HepG2 (cell line): ENCODE results near the gene MT1A. TPM values are rescaled to one million over a fixed set of nuclear protein-coding genes. Genes with fewer than 3 reads are reported as not detected.

Experiments
- CSRNP2 ChIP-seq: sonication (generic); formaldehyde crosslinking; conservative IDR thresholded peaks from 2 replicates; pipeline ENCODE4 v1.8.0; 2022; ENCODE audit warnings: low read depth, missing genetic modification reagents
- EEA1 ChIP-seq: sonication (generic); formaldehyde crosslinking; IDR thresholded peaks from 2 replicates; pipeline ENCODE4 v1.5.1; 2020; ENCODE audit warnings: mild to moderate bottlenecking, missing genetic modification reagents, borderline replicate concordance
- ERF ChIP-seq: IDR thresholded peaks from 2 replicates; pipeline ENCODE4 v1.6.1; 2018; ENCODE audit warnings: missing biosample characterization, missing genetic modification reagents
- FOSL2 ChIP-seq: sonication (generic); formaldehyde crosslinking; IDR thresholded peaks from 2 replicates; pipeline ENCODE4 v1.4.0; 2020; ENCODE audit warnings: missing genetic modification reagents
- GZF1 ChIP-seq: sonication (generic); formaldehyde crosslinking; IDR thresholded peaks from 2 replicates; pipeline ENCODE4 v1.5.1; 2020; ENCODE audit warnings: mild to moderate bottlenecking, missing genetic modification reagents
- HMGXB3 ChIP-seq: sonication (generic); formaldehyde crosslinking; IDR thresholded peaks from 2 replicates; pipeline ENCODE4 v1.4.0; 2020; ENCODE audit warnings: missing genetic modification reagents, borderline replicate concordance
- IKZF4 ChIP-seq: sonication (generic); formaldehyde crosslinking; IDR thresholded peaks from 2 replicates; pipeline ENCODE4 v1.5.1; 2020; ENCODE audit warnings: borderline replicate concordance, mild to moderate bottlenecking, low read depth, missing genetic modification reagents; ENCODE audit errors: not compliant biosample characterization
- KMT2B ChIP-seq: IDR thresholded peaks from 2 replicates; pipeline ENCODE4 v1.6.1; 2016; ENCODE audit warnings: missing genetic modification reagents, missing compliant biosample characterization
- RXRA ChIP-seq: sonication (generic); formaldehyde crosslinking; IDR thresholded peaks from 2 replicates; pipeline ENCODE4 v1.5.1; 2020; ENCODE audit warnings: missing genetic modification reagents
- TAF15 ChIP-seq: fragments of 200-400 bp; formaldehyde crosslinking; IDR thresholded peaks from one replicate; pipeline ENCODE4 v1.6.1; 2018; ENCODE audit warnings: mild to moderate bottlenecking, low read depth, low read length; ENCODE audit not compliant: poor library complexity, severe bottlenecking
- TRAFD1 ChIP-seq: sonication (generic); formaldehyde crosslinking; IDR thresholded peaks from 2 replicates; pipeline ENCODE4 v1.5.1; 2020; ENCODE audit warnings: missing genetic modification reagents, mild to moderate bottlenecking, borderline replicate concordance
- UBTF ChIP-seq: sonication (generic); formaldehyde crosslinking; IDR thresholded peaks from 2 replicates; pipeline ENCODE4 v1.4.0; 2020; ENCODE audit warnings: mild to moderate bottlenecking, missing genetic modification reagents
- ZNF33B ChIP-seq: sonication (generic); formaldehyde crosslinking; IDR thresholded peaks from 2 replicates; pipeline ENCODE4 v1.5.1; 2020; ENCODE audit warnings: mild to moderate bottlenecking, missing genetic modification reagents
- ZNF557 ChIP-seq: sonication (generic); formaldehyde crosslinking; IDR thresholded peaks from 2 replicates; pipeline ENCODE4 v1.4.0; 2020; ENCODE audit warnings: missing genetic modification reagents
- ZNF558 ChIP-seq: sonication (generic); formaldehyde crosslinking; IDR thresholded peaks from 2 replicates; pipeline ENCODE4 v1.9.0; 2022; ENCODE audit warnings: mild to moderate bottlenecking, missing genetic modification reagents, borderline replicate concordance
- ZNF724P ChIP-seq: sonication (generic); formaldehyde crosslinking; IDR thresholded peaks from 2 replicates; pipeline ENCODE4 v1.8.0; 2022; ENCODE audit warnings: missing genetic modification reagents, borderline replicate concordance
- ZNF777 ChIP-seq: sonication (generic); formaldehyde crosslinking; IDR thresholded peaks from 2 replicates; pipeline ENCODE4 v1.4.0; 2020; ENCODE audit warnings: missing genetic modification reagents
- ZNF816 ChIP-seq: sonication (generic); formaldehyde crosslinking; IDR thresholded peaks from 2 replicates; pipeline ENCODE4 v1.8.0; 2022; ENCODE audit warnings: missing genetic modification reagents, mild to moderate bottlenecking, borderline replicate concordance
- ZNF850 ChIP-seq: sonication (generic); formaldehyde crosslinking; conservative IDR thresholded peaks from 2 replicates; pipeline ENCODE4 v1.9.0; 2021; ENCODE audit warnings: mild to moderate bottlenecking, missing genetic modification reagents
- ZNF891 ChIP-seq: sonication (generic); formaldehyde crosslinking; IDR thresholded peaks from 2 replicates; pipeline ENCODE4 v1.5.0; 2020; ENCODE audit warnings: mild to moderate bottlenecking, missing genetic modification reagents
- polyA plus RNA-seq, 8 experiments: library from polyadenylated mRNA; depleted of rRNA in 3 of 8; stranded (reverse) in 7 of 8; unstranded in 1 of 8; fragments of >200 nt; fragmentation: Illumina TruSeq in 4 of 8; extraction: Trizol in 4 of 8; gene quantifications; 2 replicates each; pipeline versions ENCODE4 v1.2.1 to v1.2.3, GENCODE V29; 2011 to 2016; ENCODE audit warnings: low read depth in 4 of 8, missing spikeins in 1 of 8, mixed read lengths in 1 of 8; ENCODE audit not compliant: insufficient read depth in 1 of 8
- total RNA-seq, 5 experiments: library from RNA; depleted of rRNA; stranded (reverse); fragments of >200 nt; fragmentation: Illumina TruSeq; extraction: Trizol; gene quantifications; 2 replicates each; pipeline ENCODE4 v1.2.3, GENCODE V29; 2016; ENCODE audit warnings: low read depth in 1 of 5

The MT1A gene
- total and polyA plus RNA-seq, 2 of the 13 experiments (the other 11 are each of a cell fraction or from before 2014, with no cell fraction given), result 8.3 to 10.4 TPM

- TF ChIP-seq TAF15 (no peak), CSRNP2 (no peak), HMGXB3 (CRISPR knock-in tag) (0 out of 2 replicates have a peak, but pooled peaks have one; percentile 11), ZNF816 (CRISPR knock-in tag) (no peak), ZNF850 (no peak), RXRA (CRISPR knock-in tag) (no peak), GZF1 (CRISPR knock-in tag) (no peak), ZNF891 (CRISPR knock-in tag) (no peak), ZNF724P (0 out of 2 replicates have a peak, but pooled peaks have one; percentile 29), IKZF4 (CRISPR knock-in tag) (no peak), KMT2B (CRISPR knock-in tag) (peak; percentile 59), ZNF33B (CRISPR knock-in tag) (no peak), ERF (CRISPR knock-in tag) (peak; percentile 57; the same call in 1 of the 2 replicates), UBTF (CRISPR knock-in tag) (0 out of 2 replicates have a peak, but pooled peaks have one; percentile 26), EEA1 (CRISPR knock-in tag) (no peak), ZNF777 (CRISPR knock-in tag) (0 out of 2 replicates have a peak, but pooled peaks have one; percentile 17), ZNF558 (no peak), FOSL2 (CRISPR knock-in tag) (peak; percentile 9; the same call in 1 of the 2 replicates), TRAFD1 (CRISPR knock-in tag) (no peak), ZNF557 (CRISPR knock-in tag) (0 out of 2 replicates have a peak, but pooled peaks have one; percentile 16)
Observed at GRCh38 chr16:56609463-56609921, 29.0 kb upstream of the MT1A start (continued).
